ENCODE data around the gene EBF4.
"Not testable (repeated sequence)": the region's sequence is repeated elsewhere in the genome, so short reads cannot be mapped to it uniquely, and the experiment has no call there.

EBF4 gene

GRCh38 chr20:2798095-2798805, 105.7 kb downstream of the EBF4 start:
- DNase-seq, result no peak

- no peak for DNase-seq
Observed at GRCh38 chr20:2798814-2799213, 106.2 kb downstream of the EBF4 start.

- no peak for DNase-seq
Observed at GRCh38 chr20:2799271-2799670, 106.7 kb downstream of the EBF4 start.

- no peak for DNase-seq
Observed at GRCh38 chr20:2799688-2800520, 107.3 kb downstream of the EBF4 start.

GRCh38 chr20:2800521-2801285, 108.1 kb downstream of the EBF4 start, which contains the start of gene CPXM1:
TSS of gene CPXM1 (minus strand) at chr20:2800627. CDS start at chr20:2800572, 55 bp downstream.
- DNase-seq, result no peak

- DNase-seq, result no peak
Observed at GRCh38 chr20:2801286-2801728, 108.7 kb downstream of the EBF4 start.

- no peak for DNase-seq
Observed at GRCh38 chr20:2804041-2804828, 111.7 kb downstream of the EBF4 start.

- DNase-seq, result no peak
Observed at GRCh38 chr20:2804852-2805688, 112.5 kb downstream of the EBF4 start.

- no peak for DNase-seq
Observed at GRCh38 chr20:2805689-2806350, 113.2 kb downstream of the EBF4 start.

GRCh38 chr20:2806351-2806701, 113.7 kb downstream of the EBF4 start:
- DNase-seq, result no peak

GRCh38 chr20:2807019-2807418, 114.4 kb downstream of the EBF4 start:
- no peak for DNase-seq

- not testable (repeated sequence) for DNase-seq
Observed at GRCh38 chr20:2807929-2808328, 115.3 kb downstream of the EBF4 start.

- DNase-seq, result no peak
Observed at GRCh38 chr20:2809690-2810089, 117.1 kb downstream of the EBF4 start.
